Measurements from ENCODE around the gene COL6A2. TPM values are rescaled to one million over a fixed set of nuclear protein-coding genes. Genes with fewer than 3 reads are reported as not detected.
"Not testable (repeated sequence)": the region's sequence is repeated elsewhere in the genome, so short reads cannot be mapped to it uniquely, and the experiment has no call there.

The COL6A2 gene
- total RNA-seq, 1 donor from 2014 or later, result 24.0 TPM

- DNase-seq, result no peak
Measured at GRCh38 chr21:46079352-46080170, 18.4 kb upstream of the COL6A2 start.

GRCh38 chr21:46080171-46081021 lies 17.5 kb upstream of the COL6A2 start:
- DNase-seq, result no peak

GRCh38 chr21:46081022-46081861 lies 16.7 kb upstream of the COL6A2 start:
- no peak for DNase-seq

GRCh38 chr21:46081862-46082712 lies 15.8 kb upstream of the COL6A2 start:
- DNase-seq, result no peak

GRCh38 chr21:46082713-46082962 lies 15.3 kb upstream of the COL6A2 start:
- DNase-seq, result no peak

- no peak for DNase-seq
Measured at GRCh38 chr21:46082963-46083790, 14.7 kb upstream of the COL6A2 start.

- no peak for DNase-seq
Measured at GRCh38 chr21:46083791-46084561, 13.9 kb upstream of the COL6A2 start.

- no peak for DNase-seq
Measured at GRCh38 chr21:46084709-46085108, 13.2 kb upstream of the COL6A2 start.

- DNase-seq, result not testable (repeated sequence)
Measured at GRCh38 chr21:46085259-46085658, 12.7 kb upstream of the COL6A2 start.

GRCh38 chr21:46087641-46088040 lies 10.3 kb upstream of the COL6A2 start:
- DNase-seq, result no peak

- no peak for DNase-seq
Measured at GRCh38 chr21:46088189-46088588, 9.7 kb upstream of the COL6A2 start.

GRCh38 chr21:46089285-46089684 lies 8.6 kb upstream of the COL6A2 start:
- no peak for DNase-seq

GRCh38 chr21:46091118-46091517 lies 6.8 kb upstream of the COL6A2 start:
- DNase-seq, result no peak

- no peak for DNase-seq
Measured at GRCh38 chr21:46091631-46092025, 6.3 kb upstream of the COL6A2 start.

GRCh38 chr21:46092026-46092764 lies 5.7 kb upstream of the COL6A2 start:
- DNase-seq, result no peak

GRCh38 chr21:46092811-46093667 lies 4.9 kb upstream of the COL6A2 start:
- no peak for DNase-seq

- DNase-seq, result no peak
Measured at GRCh38 chr21:46093668-46094400, 4.1 kb upstream of the COL6A2 start.
